Central memory CD8-positive, alpha-beta T cell (primary cell): ENCODE measurements around the gene CREG1.
A peak's percentile ranks its signal among the peaks of the same experiment; 100 is the strongest.

Experiments
- ATAC-seq: fragments of 150-1000 bp; cut with Tn5 transposase; replicated peaks from 2 replicates; pipeline ENCODE4 v1.10.0; 2022; ENCODE audit warnings: mild to moderate bottlenecking, moderate FRiP score, moderate number of reproducible peaks; ENCODE audit not compliant: poor library complexity, severe bottlenecking; ENCODE audit errors: extremely low read depth
- DNase-seq, 2 donors: peaks; one replicate each; pipeline ENCODE4 v3.0.0; 2021; ENCODE audit warnings: low spot score in 2 of 2
- H3K27ac Mint-ChIP-seq: one replicate; pipeline ENCODE4 v1.8.0; 2022; ENCODE audit warnings: low read depth, mild to moderate bottlenecking, moderate library complexity, mixed read lengths
- H3K27me3 Mint-ChIP-seq: one replicate; pipeline ENCODE4 v1.8.0; 2022; ENCODE audit warnings: mixed read lengths
- H3K36me3 Mint-ChIP-seq: one replicate; pipeline ENCODE4 v1.8.0; 2022; ENCODE audit warnings: mild to moderate bottlenecking, moderate library complexity, mixed read lengths; ENCODE audit not compliant: insufficient read depth
- H3K4me1 Mint-ChIP-seq: one replicate; pipeline ENCODE4 v1.8.0; 2022; ENCODE audit warnings: mixed read lengths
- H3K4me3 Mint-ChIP-seq: one replicate; pipeline ENCODE4 v1.8.0; 2022; ENCODE audit warnings: mild to moderate bottlenecking, moderate library complexity, mixed read lengths
- H3K9me3 Mint-ChIP-seq: one replicate; pipeline ENCODE4 v1.8.0; 2022; ENCODE audit warnings: mixed read lengths

Gene CREG1

GRCh38 chr1:167503626-167504466 is 49.7 kb downstream of the CREG1 start:
- no peak for DNase-seq
- Mint-ChIP-seq H3K4me3 (peak overlapping the region; percentile 42), H3K27me3 (no peaks in the 10 kb centered on the region), H3K36me3 (peaks cover 66% of the 10 kb centered on the region), H3K9me3 (no peaks in the 10 kb centered on the region), H3K4me1 (peaks cover 94% of the 10 kb centered on the region), H3K27ac (peak overlapping the region; percentile 82)
- ATAC-seq, result no peak

GRCh38 chr1:167502719-167503462 is 50.7 kb downstream of the CREG1 start:
- no peak overlapping the region for H3K27ac Mint-ChIP-seq

GRCh38 chr1:167502192-167502551 is 51.4 kb downstream of the CREG1 start:
- H3K27ac Mint-ChIP-seq, result peak overlapping the region; percentile 87
- ATAC-seq (no peak), DNase-seq (no peak)
- H3K36me3 Mint-ChIP-seq, result peaks cover 66% of the 10 kb centered on the region
- peaks cover 92% of the 10 kb centered on the region for H3K4me1 Mint-ChIP-seq
- H3K27me3 Mint-ChIP-seq, result no peaks in the 10 kb centered on the region
- H3K9me3 Mint-ChIP-seq, result no peaks in the 10 kb centered on the region
- peak overlapping the region; percentile 58 for H3K4me3 Mint-ChIP-seq

More at GRCh38 chr1:167502719-167503462, 50.7 kb downstream of the CREG1 start:
- no peaks in the 10 kb centered on the region for H3K9me3 Mint-ChIP-seq
- H3K27me3 Mint-ChIP-seq, result no peaks in the 10 kb centered on the region
- peak overlapping the region; percentile 58 for H3K4me3 Mint-ChIP-seq
- H3K4me1 Mint-ChIP-seq, result peaks cover 91% of the 10 kb centered on the region
- DNase-seq (no peak), ATAC-seq (no peak)
- H3K36me3 Mint-ChIP-seq, result peaks cover 69% of the 10 kb centered on the region

- H3K9me3 Mint-ChIP-seq, result no peaks in the 10 kb centered on the region
- no peak for DNase-seq
- peak overlapping the region; percentile 58 for H3K4me3 Mint-ChIP-seq
- no peak for ATAC-seq
- peaks cover 62% of the 10 kb centered on the region for H3K36me3 Mint-ChIP-seq
- peak overlapping the region; percentile 87 for H3K27ac Mint-ChIP-seq
- H3K4me1 Mint-ChIP-seq, result peaks cover 92% of the 10 kb centered on the region
- H3K27me3 Mint-ChIP-seq, result no peaks in the 10 kb centered on the region
These were observed 51.9 kb downstream of the CREG1 start for GRCh38 chr1:167501515-167502191.

- DNase-seq, result no peak
- Mint-ChIP-seq H3K27me3 (no peaks in the 10 kb centered on the region), H3K27ac (peak overlapping the region; percentile 87), H3K9me3 (no peaks in the 10 kb centered on the region), H3K4me3 (peak overlapping the region; percentile 58), H3K36me3 (peaks cover 66% of the 10 kb centered on the region), H3K4me1 (peaks cover 93% of the 10 kb centered on the region)
- ATAC-seq, result no peak
These were observed 53.2 kb downstream of the CREG1 start for GRCh38 chr1:167500283-167500860.

GRCh38 chr1:167499664-167500101 is 53.9 kb downstream of the CREG1 start:
- Mint-ChIP-seq H3K36me3 (peaks cover 64% of the 10 kb centered on the region), H3K27me3 (no peaks in the 10 kb centered on the region), H3K9me3 (no peaks in the 10 kb centered on the region), H3K4me3 (peak overlapping the region; percentile 41), H3K27ac (peak overlapping the region; percentile 87), H3K4me1 (peaks cover 93% of the 10 kb centered on the region)
- DNase-seq, result no peak
- peak; percentile 59 for ATAC-seq

GRCh38 chr1:167499106-167499505 is 54.5 kb downstream of the CREG1 start:
- peaks cover 93% of the 10 kb centered on the region for H3K4me1 Mint-ChIP-seq
- H3K27ac Mint-ChIP-seq, result peak overlapping the region; percentile 87
- H3K36me3 Mint-ChIP-seq, result peaks cover 60% of the 10 kb centered on the region
- H3K9me3 Mint-ChIP-seq, result no peaks in the 10 kb centered on the region
- ATAC-seq, result peak; percentile 16
- H3K4me3 Mint-ChIP-seq, result peak overlapping the region; percentile 8
- H3K27me3 Mint-ChIP-seq, result no peaks in the 10 kb centered on the region
- DNase-seq, result no peak

- H3K27me3 Mint-ChIP-seq, result no peaks in the 10 kb centered on the region
- H3K9me3 Mint-ChIP-seq, result no peaks in the 10 kb centered on the region
- no peak overlapping the region for H3K27ac Mint-ChIP-seq
- DNase-seq (no peak), ATAC-seq (no peak)
- H3K4me3 Mint-ChIP-seq, result no peak overlapping the region
- H3K36me3 Mint-ChIP-seq, result peaks cover 48% of the 10 kb centered on the region
- H3K4me1 Mint-ChIP-seq, result peaks cover 93% of the 10 kb centered on the region
These were observed 56.6 kb downstream of the CREG1 start for GRCh38 chr1:167496797-167497619.

- DNase-seq, result no peak
- Mint-ChIP-seq H3K4me3 (peak overlapping the region; percentile 78), H3K4me1 (peaks cover 94% of the 10 kb centered on the region), H3K9me3 (no peaks in the 10 kb centered on the region), H3K36me3 (peaks cover 46% of the 10 kb centered on the region), H3K27me3 (no peaks in the 10 kb centered on the region), H3K27ac (peak overlapping the region; percentile 91)
- ATAC-seq, result no peak
These were observed 60.2 kb downstream of the CREG1 start for GRCh38 chr1:167493372-167493771.

- no peaks in the 10 kb centered on the region for H3K27me3 Mint-ChIP-seq
- H3K27ac Mint-ChIP-seq, result peak overlapping the region; percentile 91
- peak overlapping the region; percentile 78 for H3K4me3 Mint-ChIP-seq
- peak; percentile 57 for ATAC-seq
- peaks cover 42% of the 10 kb centered on the region for H3K36me3 Mint-ChIP-seq
- no peaks in the 10 kb centered on the region for H3K9me3 Mint-ChIP-seq
- peak in 1 of 2 donors; percentile 24 for DNase-seq
- H3K4me1 Mint-ChIP-seq, result peaks cover 94% of the 10 kb centered on the region
These were observed 61.1 kb downstream of the CREG1 start for GRCh38 chr1:167492481-167492910.

- ATAC-seq (peak; percentile 56), DNase-seq (no peak)
- Mint-ChIP-seq H3K4me1 (peaks cover 94% of the 10 kb centered on the region), H3K36me3 (peaks cover 45% of the 10 kb centered on the region), H3K27me3 (no peaks in the 10 kb centered on the region), H3K27ac (peak overlapping the region; percentile 91), H3K9me3 (no peaks in the 10 kb centered on the region), H3K4me3 (peak overlapping the region; percentile 78)
These were observed 61.7 kb downstream of the CREG1 start for GRCh38 chr1:167491586-167492461.
